Esophagus (tissue), 2 donors: ENCODE measurements around the gene BCKDK. TPM values are rescaled to one million over a fixed set of nuclear protein-coding genes. Genes with fewer than 3 reads are reported as not detected.

ENCODE experiments used
- H3K27ac ChIP-seq, 2 donors: one replicate each; pipeline ENCODE4 v1.5.1; 2013; ENCODE audit warnings: low read depth in 2 of 2, mild to moderate bottlenecking in 2 of 2, inconsistent platforms in 1 of 2, low read length in 1 of 2, moderate library complexity in 1 of 2
- H3K27me3 ChIP-seq, 2 donors: one replicate each; pipeline ENCODE4 v1.6.1; 2013; ENCODE audit warnings: low read length in 2 of 2, control low read depth in 1 of 2, mild to moderate bottlenecking in 1 of 2; ENCODE audit not compliant: insufficient read depth in 2 of 2, control insufficient read depth in 1 of 2
- H3K36me3 ChIP-seq, 2 donors: one replicate each; pipeline ENCODE4 v1.6.1; 2013; ENCODE audit warnings: low read length in 1 of 2; ENCODE audit not compliant: control insufficient read depth in 2 of 2, insufficient read depth in 2 of 2
- H3K4me1 ChIP-seq, 2 donors: one replicate each; pipeline ENCODE4 v1.6.1; 2013; ENCODE audit warnings: low read length in 1 of 2; ENCODE audit not compliant: control insufficient read depth in 2 of 2, insufficient read depth in 2 of 2
- H3K4me3 ChIP-seq, 2 donors: one replicate each; pipeline ENCODE4 v1.5.1; 2013; ENCODE audit warnings: low read length in 2 of 2, mild to moderate bottlenecking in 2 of 2, low read depth in 1 of 2, moderate library complexity in 1 of 2
- H3K9me3 ChIP-seq, 2 donors: one replicate each; pipeline ENCODE4 v1.6.1; 2013; ENCODE audit warnings: mild to moderate bottlenecking in 2 of 2, low read depth in 1 of 2, low read length in 1 of 2, moderate library complexity in 1 of 2; ENCODE audit not compliant: control insufficient read depth in 2 of 2, insufficient read depth in 1 of 2
- WGBS, 2 donors: extraction: QIAGEN DNeasy Blood & Tissue Kit; methylation state at CpG; one replicate each; pipeline ENCODE4 v1.1.7; 2013; 5-methylcytosine and 5-hydroxymethylcytosine counted together
- polyA plus RNA-seq, 2 donors: library from polyadenylated mRNA; stranded (reverse); fragments of 200-250 nt; gene quantifications; one replicate each; pipeline ENCODE4 v1.2.3, GENCODE V29; 2013
- donor health status: healthy with polysubstance abuse.
- donor health status: Bipolar disorder and iron deficiency.

The BCKDK gene
- polyA plus RNA-seq, 2 donors = 13.0 to 23.1 TPM

DNA sequence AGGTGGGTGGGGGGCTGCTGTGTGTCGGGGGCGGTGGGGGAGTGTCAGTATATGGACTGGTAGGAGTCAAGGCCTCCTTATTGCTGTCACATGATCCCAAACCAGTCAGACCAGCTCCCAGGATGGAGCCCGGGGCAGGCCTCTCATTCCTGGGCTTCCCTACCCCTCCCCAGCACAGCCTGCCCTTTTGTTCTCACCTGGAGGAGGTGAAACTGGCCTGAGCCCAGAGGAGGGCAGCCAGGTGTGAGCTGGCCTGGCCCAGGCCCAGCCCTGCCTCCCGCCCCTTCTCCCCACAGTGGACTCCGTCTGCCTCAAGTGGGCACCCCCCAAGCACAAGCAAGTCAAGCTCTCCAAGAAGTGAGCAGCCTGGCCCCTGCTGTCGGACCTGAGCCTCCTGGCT is 22.7 kb downstream of the BCKDK start:
- H3K4me3 ChIP-seq = peak overlapping the region; percentile 15 to 39
- H3K9me3 ChIP-seq = no peaks in the 10 kb centered on the region
- WGBS, 2 donors = 50 to 54% methylated on average over 6 of the region's 6 CpGs
- no peaks in the 10 kb centered on the region for H3K27me3 ChIP-seq
- H3K27ac ChIP-seq = peak overlapping the region; percentile 92 to 93
- peaks cover 6 to 38% of the 10 kb centered on the region in 2 donors for H3K36me3 ChIP-seq
- H3K4me1 ChIP-seq = peaks cover 8 to 43% of the 10 kb centered on the region in 2 donors

DNA sequence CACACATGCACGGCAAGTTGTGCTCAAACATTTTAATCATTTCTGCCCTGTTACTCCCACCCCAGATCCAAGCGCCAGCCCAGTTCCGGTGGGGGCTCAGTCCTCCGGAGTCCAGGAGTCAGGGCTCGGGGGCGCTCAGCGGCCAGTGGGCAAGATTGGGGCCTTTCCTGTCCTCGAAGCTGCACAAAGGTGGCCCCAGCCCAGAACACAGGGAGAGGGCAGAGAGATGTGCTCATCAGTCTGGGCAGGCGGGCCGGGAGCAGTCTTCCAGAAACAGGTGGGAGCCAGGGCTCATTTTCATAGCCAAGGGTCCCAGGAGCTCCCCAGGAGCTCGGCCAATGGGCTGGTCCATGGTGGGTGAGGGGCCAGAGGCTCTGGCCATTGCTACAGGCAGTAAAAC is 23.2 kb downstream of the BCKDK start:
- Histone ChIP-seq H3K36me3 (peaks cover 6 to 38% of the 10 kb centered on the region in 2 donors), H3K27me3 (no peaks in the 10 kb centered on the region), H3K4me3 (peak overlapping the region; percentile 15 to 39), H3K4me1 (peaks cover 8 to 44% of the 10 kb centered on the region in 2 donors), H3K9me3 (no peaks in the 10 kb centered on the region), H3K27ac (peak overlapping the region; percentile 92 to 93)
- 52 to 57% methylated on average over 11 of the region's 11 CpGs for whole genome bisulfite sequencing, 2 donors

DNA sequence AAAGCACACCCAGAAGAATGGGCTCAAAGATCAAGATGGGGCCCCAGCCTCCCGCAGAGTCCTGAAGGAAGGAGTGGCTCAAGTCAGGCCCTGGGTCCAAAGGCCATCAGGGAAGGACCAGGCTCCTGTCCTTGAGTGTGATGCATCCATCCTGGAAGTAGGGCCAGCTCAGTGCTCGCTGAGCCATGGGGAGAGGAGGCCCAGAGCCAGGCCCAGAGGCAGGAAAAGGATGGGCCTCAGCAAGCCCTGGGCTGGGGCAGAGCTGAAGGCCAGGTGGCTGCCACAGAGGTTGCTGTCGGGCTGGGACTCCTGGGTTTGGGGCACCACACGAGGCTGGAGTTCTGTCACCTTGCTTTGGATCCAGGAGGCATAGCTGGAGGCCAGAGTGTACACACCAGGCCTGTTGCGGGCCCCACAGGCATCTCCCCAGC is 23.7 kb downstream of the BCKDK start:
- Histone ChIP-seq H3K27ac (peak overlapping the region; percentile 92 to 93), H3K9me3 (no peaks in the 10 kb centered on the region), H3K4me3 (peak overlapping the region; percentile 15 to 39), H3K4me1 (peaks cover 8 to 44% of the 10 kb centered on the region in 2 donors), H3K36me3 (peaks cover 6 to 36% of the 10 kb centered on the region in 2 donors), H3K27me3 (no peaks in the 10 kb centered on the region)
- 46 to 49% methylated on average over 5 of the region's 5 CpGs for WGBS, 2 donors

DNA sequence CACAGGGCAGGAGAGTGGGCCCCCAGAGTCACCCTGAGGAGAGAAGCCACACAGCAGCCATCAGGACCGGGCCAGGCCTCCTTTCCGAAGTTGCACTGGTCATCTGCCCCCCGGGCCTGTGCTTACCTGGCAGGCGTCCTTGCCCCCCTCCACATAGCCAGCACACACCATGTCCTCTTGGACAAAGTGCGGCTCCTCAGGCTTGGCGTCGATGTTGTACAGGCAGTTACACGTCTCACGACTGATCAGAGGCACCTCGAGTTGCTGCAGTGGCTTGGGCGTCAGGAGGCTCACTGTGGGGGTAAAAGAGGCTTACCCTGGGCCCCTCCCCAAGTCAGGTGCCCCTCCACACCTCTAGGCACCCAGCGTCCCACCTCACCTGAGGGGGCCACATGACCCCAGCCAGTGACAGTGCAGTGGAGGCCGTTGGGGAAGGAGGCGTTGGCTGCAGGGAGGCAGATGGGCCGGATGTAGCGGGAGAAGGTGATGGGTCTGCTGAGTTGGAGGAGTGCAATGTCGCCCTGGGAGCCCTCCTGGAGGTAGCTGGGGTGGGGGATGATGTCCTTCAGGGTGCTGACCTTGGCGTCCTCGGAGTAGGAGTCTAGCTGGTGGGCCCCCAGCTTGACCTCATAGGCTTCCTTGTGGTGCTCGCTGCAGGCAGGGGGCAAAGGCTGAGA is 24.3 kb downstream of the BCKDK start:
- no peaks in the 10 kb centered on the region for H3K9me3 ChIP-seq
- WGBS, 2 donors = 56 to 70% methylated on average over 20 of the region's 20 CpGs
- H3K27ac ChIP-seq = peak overlapping the region; percentile 92 to 93
- peaks cover 8 to 44% of the 10 kb centered on the region in 2 donors for H3K4me1 ChIP-seq
- H3K36me3 ChIP-seq = peaks cover 3 to 31% of the 10 kb centered on the region in 2 donors
- peak overlapping the region; percentile 5 to 39 for H3K4me3 ChIP-seq
- H3K27me3 ChIP-seq = no peaks in the 10 kb centered on the region

DNA sequence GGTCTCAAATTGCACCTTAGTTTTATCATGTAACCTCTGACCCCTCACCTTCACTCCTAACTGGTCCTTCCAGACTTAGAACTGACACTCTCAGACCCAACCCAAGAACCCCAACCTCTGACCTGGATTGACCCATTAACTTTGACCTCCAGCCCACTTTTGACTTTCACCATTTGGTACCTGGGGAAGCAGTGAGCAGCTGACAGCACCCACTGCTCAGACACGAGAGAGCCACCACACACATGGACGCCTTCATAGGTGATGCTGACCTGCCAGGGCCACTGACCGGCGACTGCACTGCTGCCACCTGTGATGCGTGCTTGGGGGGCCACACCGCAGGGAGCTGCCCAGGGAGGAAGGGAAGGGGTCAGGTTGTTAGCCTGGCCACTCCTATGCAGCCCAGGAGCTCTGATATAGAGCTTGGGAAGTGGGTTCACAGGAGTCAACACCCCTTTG is 24.9 kb downstream of the BCKDK start:
- Histone ChIP-seq H3K27me3 (no peaks in the 10 kb centered on the region), H3K9me3 (no peaks in the 10 kb centered on the region), H3K4me1 (peaks cover 8 to 44% of the 10 kb centered on the region in 2 donors), H3K36me3 (peaks cover 0 to 26% of the 10 kb centered on the region in 2 donors), H3K27ac (peak overlapping the region; percentile 19 to 92), H3K4me3 (peak overlapping the region; percentile 74 to 84)
- 72 to 81% methylated on average over 5 to 6 of the region's 6 CpGs for WGBS, 2 donors

DNA sequence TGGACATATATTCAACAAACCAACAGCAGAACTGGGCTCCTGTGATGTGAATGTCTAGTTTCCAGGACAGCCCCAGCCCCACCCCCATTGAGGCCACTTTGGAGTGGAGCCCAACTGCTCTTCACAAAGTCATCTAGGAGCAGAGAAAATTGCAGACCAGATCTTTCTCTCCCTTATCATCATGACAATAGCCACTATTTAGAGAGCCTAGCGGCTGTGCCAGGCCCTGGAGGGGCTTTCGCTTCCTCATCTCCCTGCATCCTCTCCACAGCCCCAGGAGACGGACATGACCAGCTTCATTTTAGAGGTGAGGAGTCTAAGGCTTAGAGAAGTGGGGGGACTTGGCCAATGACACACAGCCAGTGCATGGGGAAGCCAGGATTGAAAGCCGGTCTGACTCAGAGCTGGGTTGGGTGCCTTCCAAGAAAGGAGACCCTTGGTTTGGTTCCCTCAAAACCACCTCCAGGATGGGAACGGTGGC is 25.9 kb downstream of the BCKDK start:
- H3K27ac ChIP-seq = peak overlapping the region in 1 of 2 donors; percentile 92
- H3K27me3 ChIP-seq = no peaks in the 10 kb centered on the region
- peaks cover 0 to 26% of the 10 kb centered on the region in 2 donors for H3K36me3 ChIP-seq
- peak overlapping the region; percentile 74 to 84 for H3K4me3 ChIP-seq
- H3K4me1 ChIP-seq = peaks cover 7 to 49% of the 10 kb centered on the region in 2 donors
- H3K9me3 ChIP-seq = no peaks in the 10 kb centered on the region
- WGBS, 2 donors = 25 to 29% methylated on average over 5 of the region's 5 CpGs

DNA sequence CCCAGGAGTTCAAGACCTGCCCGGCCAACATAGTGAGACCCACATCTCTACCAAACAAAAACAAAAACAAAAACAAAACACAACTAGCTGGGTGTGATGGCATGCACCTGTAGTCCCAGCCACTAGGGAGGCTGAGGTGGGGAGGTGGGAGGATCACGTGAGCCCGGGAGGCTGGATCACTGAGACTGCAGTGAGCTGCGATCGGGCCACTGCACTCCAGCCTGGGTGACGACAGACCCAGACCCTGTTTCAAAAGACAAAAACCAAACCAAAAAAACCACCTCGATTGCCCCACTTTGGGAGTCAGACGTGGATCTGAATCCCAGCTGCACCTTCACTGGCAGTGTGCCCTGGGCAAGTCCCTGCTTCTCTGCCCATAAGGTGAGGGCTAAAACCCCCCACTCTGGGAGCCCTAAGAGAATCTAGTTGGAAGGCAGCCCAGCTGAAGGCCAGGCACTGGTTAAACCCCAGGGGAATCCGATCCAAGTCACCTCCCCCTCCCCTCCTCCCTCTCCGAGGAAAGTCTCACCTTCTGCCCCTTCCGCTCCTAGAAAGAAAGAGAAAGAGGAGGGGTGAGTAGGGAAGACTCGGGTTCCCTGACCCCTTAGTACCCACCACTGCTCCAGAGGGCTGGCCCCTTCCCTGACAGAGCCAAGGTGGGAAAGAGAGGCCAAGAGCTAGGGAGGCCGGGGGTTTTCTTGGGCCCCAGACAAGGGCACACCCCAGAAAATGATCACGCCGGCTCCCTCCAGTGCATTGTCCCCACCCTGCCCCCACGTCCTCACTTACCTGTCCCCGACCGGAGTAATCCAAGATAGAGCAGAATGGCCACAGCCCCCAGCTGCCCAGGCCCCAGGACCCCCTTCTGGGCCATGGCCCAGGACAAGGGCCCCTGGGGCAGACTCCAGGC is 26.7 kb downstream of the BCKDK start:
- Histone ChIP-seq H3K36me3 (peaks cover 0 to 26% of the 10 kb centered on the region in 2 donors), H3K27ac (peak overlapping the region; percentile 90 to 92), H3K4me3 (peak overlapping the region; percentile 74 to 84), H3K4me1 (peaks cover 4 to 44% of the 10 kb centered on the region in 2 donors), H3K27me3 (no peaks in the 10 kb centered on the region), H3K9me3 (no peaks in the 10 kb centered on the region)
- WGBS, 2 donors = 23 to 26% methylated on average over 18 of the region's 18 CpGs

DNA sequence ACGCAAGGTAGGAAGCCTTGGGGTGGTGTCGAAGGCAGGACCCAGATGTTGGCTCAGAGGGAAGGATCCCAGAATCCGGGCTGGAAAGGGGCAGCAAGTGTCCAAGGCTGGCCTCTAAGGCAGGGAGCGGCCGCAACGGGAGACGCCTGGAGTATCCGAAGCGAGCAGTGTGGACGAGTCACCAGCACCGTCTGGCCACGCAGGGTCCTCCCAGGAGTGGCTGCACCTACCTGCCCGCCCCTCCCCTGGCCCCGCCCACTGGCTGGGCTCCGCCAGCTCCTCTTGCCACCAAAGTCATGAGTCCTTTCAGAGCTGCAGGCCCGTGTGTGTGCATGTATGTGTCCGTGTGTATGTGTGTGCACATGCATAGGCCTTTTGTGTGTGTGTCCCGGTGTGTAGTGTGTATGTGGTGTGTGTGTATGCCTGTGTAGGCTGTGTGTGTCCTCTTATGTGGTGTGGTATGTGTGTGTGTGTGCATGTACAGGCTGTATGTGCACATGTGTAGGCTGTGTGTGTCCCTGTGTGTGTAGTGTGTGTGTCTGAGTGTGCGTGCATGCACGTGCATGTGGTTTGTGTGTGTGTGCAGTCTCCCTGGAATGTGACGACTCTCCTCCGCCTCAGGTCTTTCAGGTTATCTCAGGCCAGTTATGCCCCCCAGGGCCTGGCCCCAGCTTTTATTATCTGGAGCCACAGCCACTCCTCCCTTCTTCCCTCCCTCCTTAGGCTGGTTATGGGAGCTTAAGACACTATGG is 27.5 kb downstream of the BCKDK start, which contains the start of gene PRSS8:
PRSS8 (minus strand) TSS at position 193 of the 752 bp plus-strand sequence. CDS start 229 bp downstream, outside the sequence.
- H3K9me3 ChIP-seq = no peaks in the 10 kb centered on the region
- peaks cover 0 to 26% of the 10 kb centered on the region in 2 donors for H3K36me3 ChIP-seq
- peaks cover 8 to 46% of the 10 kb centered on the region in 2 donors for H3K4me1 ChIP-seq
- peak within 1 kb of the TSS; percentile 74 to 84 for H3K4me3 ChIP-seq
- H3K27me3 ChIP-seq = no peaks in the 10 kb centered on the region
- H3K27ac ChIP-seq = peak within 1 kb of the TSS; percentile 90 to 92
- WGBS, 2 donors = 30 to 33% methylated on average over 22 of the region's 22 CpGs

DNA sequence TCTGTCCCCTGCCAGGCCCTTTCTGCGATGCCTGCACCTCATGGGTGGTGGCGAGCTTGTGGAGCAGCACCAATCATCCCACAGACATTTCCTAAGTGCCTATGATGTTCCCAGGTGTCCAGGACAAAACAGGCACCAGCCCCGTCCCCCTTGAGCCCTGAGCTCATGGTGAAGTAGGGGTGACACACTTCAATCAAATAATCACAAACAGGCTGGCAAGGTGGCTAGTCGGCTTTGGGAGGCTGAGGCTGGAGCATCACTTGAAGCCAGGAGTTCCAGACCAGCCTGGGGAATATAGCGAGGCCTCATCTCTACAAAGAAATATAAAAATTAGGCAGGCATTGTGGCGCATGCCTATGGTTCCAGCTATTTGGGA is 28.1 kb downstream of the BCKDK start:
- peaks cover 8 to 49% of the 10 kb centered on the region in 2 donors for H3K4me1 ChIP-seq
- H3K4me3 ChIP-seq = no peak overlapping the region
- H3K27me3 ChIP-seq = no peaks in the 10 kb centered on the region
- WGBS, 2 donors = 83 to 85% methylated on average over 6 of the region's 6 CpGs
- peaks cover 0 to 22% of the 10 kb centered on the region in 2 donors for H3K36me3 ChIP-seq
- H3K27ac ChIP-seq = no peak overlapping the region
- H3K9me3 ChIP-seq = no peaks in the 10 kb centered on the region
